Upper lobe of left lung (tissue), 6 donors: ENCODE data around the gene TFAP2C. TPM values are rescaled to one million over a fixed set of nuclear protein-coding genes. Genes with fewer than 3 reads are reported as not detected.

Source experiments
- ATAC-seq, 2 donors: fragments of 200-7000 bp; cut with Tn5 transposase; one replicate each; pipeline ENCODE4 v1.9.1; 2022; ENCODE audit warnings: mild to moderate bottlenecking in 2 of 2, moderate library complexity in 2 of 2; ENCODE audit not compliant: low FRiP score in 2 of 2
- DNase-seq, 2 donors: peaks; one replicate each; pipeline ENCODE4 v3.0.0-alpha.2; 2019 to 2020
- H3K27ac ChIP-seq, 4 donors: fragments of 200-600 bp; sonication (generic); one replicate each; pipeline ENCODE4 v1.5.1; 2016 to 2019
- H3K27me3 ChIP-seq, 4 donors: fragments of 200-600 bp; sonication (generic); one replicate each; pipeline ENCODE4 v1.5.1; 2017 to 2019
- H3K36me3 ChIP-seq, 4 donors: fragments of 200-600 bp; sonication (generic); one replicate each; pipeline ENCODE4 v1.5.1; 2016 to 2019
- H3K4me1 ChIP-seq, 4 donors: fragments of 200-600 bp; sonication (generic); one replicate each; pipeline ENCODE4 v1.5.1; 2018 to 2019
- H3K4me3 ChIP-seq, 4 donors: fragments of 200-600 bp; sonication (generic); one replicate each; pipeline ENCODE4 v1.5.1; 2017 to 2019; ENCODE audit warnings: mild to moderate bottlenecking in 2 of 4, moderate library complexity in 1 of 4
- H3K9me3 ChIP-seq, 4 donors: fragments of 200-600 bp; sonication (generic); one replicate each; pipeline ENCODE4 v1.5.1; 2018 to 2019
- CTCF ChIP-seq, 6 experiments: fragments of 450-650 bp in 4 of 6; fragments of 200-600 bp in 2 of 6; sonication (generic) in 2 of 6; IDR thresholded peaks; one replicate each; pipeline ENCODE4 v1.5.1; 2016 to 2019; ENCODE audit warnings: antibody characterized with exemption in 6 of 6
- EP300 ChIP-seq, 4 donors: sonication (generic); formaldehyde crosslinking; IDR thresholded peaks; one replicate each; pipeline ENCODE4 v1.5.1; 2017; ENCODE audit warnings: antibody characterized with exemption in 4 of 4, control low read depth in 2 of 4
- POLR2A ChIP-seq, 4 donors: fragments of 450-650 bp; IDR thresholded peaks; one replicate each; pipeline ENCODE4 v1.5.1; 2016 to 2017; ENCODE audit warnings: antibody characterized with exemption in 4 of 4, mild to moderate bottlenecking in 2 of 4
- POLR2AphosphoS5 ChIP-seq, 2 donors: sonication (generic); formaldehyde crosslinking; IDR thresholded peaks; one replicate each; pipeline ENCODE4 v1.5.1; 2017; ENCODE audit warnings: antibody characterized with exemption in 2 of 2
- WGBS, 2 donors: methylation state at CpG; one replicate each; pipeline ENCODE4 v1.1.5; 2017 to 2018; 5-methylcytosine and 5-hydroxymethylcytosine counted together
- total RNA-seq, 6 donors: library from RNA; depleted of rRNA in 4 of 6; stranded (reverse); fragments of >200 nt in 4 of 6; gene quantifications; one replicate each; pipeline versions ENCODE4 v1.1.0 to v1.2.1, GENCODE V29; 2016 to 2021
- donor health status: DM: no; HTN: no; CAD: no; lungs with moderate emphysema.
- donor health status: DM: no; HTN: yes; CAD: no; lungs with severe emphysema.

The TFAP2C gene
- total RNA-seq, 6 donors from 2014 or later, result 3.0 to 9.4 (median 5.4) TPM

GRCh38 chr20:56673450-56673849, 44.3 kb downstream of the TFAP2C start:
- Histone ChIP-seq H3K4me3 (no peak overlapping the region), H3K27me3 (no peaks in the 10 kb centered on the region), H3K27ac (no peak overlapping the region), H3K4me1 (no peaks in the 10 kb centered on the region), H3K9me3 (no peaks in the 10 kb centered on the region), H3K36me3 (no peaks in the 10 kb centered on the region)
- DNase-seq, result no peak
- WGBS, 2 donors, result 76 to 80% methylated on average over 4 to 5 of the region's 5 CpGs
- ATAC-seq, result no peak
- TF ChIP-seq POLR2A (IDR thresholded peaks at IDR 0.05), result no peak
- TF ChIP-seq EP300 (IDR thresholded peaks at IDR 0.05), result no peak
- no peak for TF ChIP-seq CTCF (IDR thresholded peaks at IDR 0.05)
- no peak for TF ChIP-seq POLR2AphosphoS5 (IDR thresholded peaks at IDR 0.05)

GRCh38 chr20:56676001-56676400, 46.9 kb downstream of the TFAP2C start:
- no peaks in the 10 kb centered on the region for H3K9me3 ChIP-seq
- no peaks in the 10 kb centered on the region for H3K27me3 ChIP-seq
- no peaks in the 10 kb centered on the region for H3K4me1 ChIP-seq
- ATAC-seq, result no peak
- TF ChIP-seq CTCF (IDR thresholded peaks at IDR 0.05) (no peak), POLR2A (IDR thresholded peaks at IDR 0.05) (no peak), EP300 (IDR thresholded peaks at IDR 0.05) (no peak), POLR2AphosphoS5 (IDR thresholded peaks at IDR 0.05) (no peak)
- WGBS, 2 donors, result 72 to 81% methylated on average over 12 of the region's 12 CpGs
- H3K27ac ChIP-seq, result no peak overlapping the region
- DNase-seq, result no peak
- no peaks in the 10 kb centered on the region for H3K36me3 ChIP-seq
- no peak overlapping the region for H3K4me3 ChIP-seq

GRCh38 chr20:56676679-56677078, 47.6 kb downstream of the TFAP2C start:
- Histone ChIP-seq H3K4me3 (no peak overlapping the region), H3K4me1 (no peaks in the 10 kb centered on the region), H3K27me3 (no peaks in the 10 kb centered on the region), H3K9me3 (no peaks in the 10 kb centered on the region), H3K27ac (no peak overlapping the region), H3K36me3 (no peaks in the 10 kb centered on the region)
- ATAC-seq (no peak), DNase-seq (no peak)
- WGBS, 2 donors, result 58 to 62% methylated on average over 1 to 10 of the region's 10 CpGs
- no peak for TF ChIP-seq POLR2AphosphoS5 (IDR thresholded peaks at IDR 0.05)
- no peak for TF ChIP-seq CTCF (IDR thresholded peaks at IDR 0.05)
- TF ChIP-seq POLR2A (IDR thresholded peaks at IDR 0.05), result no peak
- TF ChIP-seq EP300 (IDR thresholded peaks at IDR 0.05), result no peak

GRCh38 chr20:56683077-56683865, 54.2 kb downstream of the TFAP2C start:
- H3K27ac ChIP-seq, result no peak overlapping the region
- H3K36me3 ChIP-seq, result no peaks in the 10 kb centered on the region
- no peaks in the 10 kb centered on the region for H3K9me3 ChIP-seq
- no peak overlapping the region for H3K4me3 ChIP-seq
- WGBS, 2 donors, result 53 to 64% methylated on average over 11 of the region's 11 CpGs
- ATAC-seq, result no peak
- H3K4me1 ChIP-seq, result no peaks in the 10 kb centered on the region
- TF ChIP-seq EP300 (IDR thresholded peaks at IDR 0.05) (no peak), CTCF (IDR thresholded peaks at IDR 0.05) (no peak), POLR2AphosphoS5 (IDR thresholded peaks at IDR 0.05) (no peak), POLR2A (IDR thresholded peaks at IDR 0.05) (no peak)
- H3K27me3 ChIP-seq, result no peaks in the 10 kb centered on the region
- no peak for DNase-seq

- ATAC-seq (no peak), DNase-seq (no peak)
- H3K9me3 ChIP-seq, result no peaks in the 10 kb centered on the region
- no peak overlapping the region for H3K4me3 ChIP-seq
- H3K27ac ChIP-seq, result no peak overlapping the region
- WGBS, 2 donors, result 42 to 54% methylated on average over 11 to 14 of the region's 16 CpGs
- no peaks in the 10 kb centered on the region for H3K4me1 ChIP-seq
- no peaks in the 10 kb centered on the region for H3K27me3 ChIP-seq
- TF ChIP-seq CTCF (IDR thresholded peaks at IDR 0.05) (no peak), POLR2AphosphoS5 (IDR thresholded peaks at IDR 0.05) (no peak), EP300 (IDR thresholded peaks at IDR 0.05) (no peak), POLR2A (IDR thresholded peaks at IDR 0.05) (no peak)
- no peaks in the 10 kb centered on the region for H3K36me3 ChIP-seq
Observed at GRCh38 chr20:56685879-56686278, 56.8 kb downstream of the TFAP2C start.
